Measurements from ENCODE around the gene TBX6.

GRCh38 chr16:30120340-30121105 is 28.8 kb upstream of the TBX6 start:
- TF ChIP-seq, protein P1, sequence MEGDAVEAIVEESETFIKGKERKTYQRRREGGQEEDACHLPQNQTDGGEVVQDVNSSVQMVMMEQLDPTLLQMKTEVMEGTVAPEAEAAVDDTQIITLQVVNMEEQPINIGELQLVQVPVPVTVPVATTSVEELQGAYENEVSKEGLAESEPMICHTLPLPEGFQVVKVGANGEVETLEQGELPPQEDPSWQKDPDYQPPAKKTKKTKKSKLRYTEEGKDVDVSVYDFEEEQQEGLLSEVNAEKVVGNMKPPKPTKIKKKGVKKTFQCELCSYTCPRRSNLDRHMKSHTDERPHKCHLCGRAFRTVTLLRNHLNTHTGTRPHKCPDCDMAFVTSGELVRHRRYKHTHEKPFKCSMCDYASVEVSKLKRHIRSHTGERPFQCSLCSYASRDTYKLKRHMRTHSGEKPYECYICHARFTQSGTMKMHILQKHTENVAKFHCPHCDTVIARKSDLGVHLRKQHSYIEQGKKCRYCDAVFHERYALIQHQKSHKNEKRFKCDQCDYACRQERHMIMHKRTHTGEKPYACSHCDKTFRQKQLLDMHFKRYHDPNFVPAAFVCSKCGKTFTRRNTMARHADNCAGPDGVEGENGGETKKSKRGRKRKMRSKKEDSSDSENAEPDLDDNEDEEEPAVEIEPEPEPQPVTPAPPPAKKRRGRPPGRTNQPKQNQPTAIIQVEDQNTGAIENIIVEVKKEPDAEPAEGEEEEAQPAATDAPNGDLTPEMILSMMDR (IDR thresholded peaks at IDR 0.05 in 4 of 5, conservative IDR thresholded peaks at IDR 0.05 in 1 of 5), result no peak
- no peak for TF ChIP-seq POLR2A (IDR thresholded peaks at IDR 0.05)
